Stimulated activated CD4-positive, alpha-beta T cell treated with anti-CD3 and anti-CD28 coated beads, Interleukin-1b, Interleukin-23, amount 100 ng/mL, for 48 hours (primary cell): ENCODE measurements around the gene RYR1.
"Not testable (repeated sequence)": the region's sequence is repeated elsewhere in the genome, so short reads cannot be mapped to it uniquely, and the experiment has no call there.

ENCODE experiments used
- DNase-seq: peaks from one replicate; pipeline ENCODE4 v3.0.0-alpha.2; 2020

The RYR1 gene

DNA sequence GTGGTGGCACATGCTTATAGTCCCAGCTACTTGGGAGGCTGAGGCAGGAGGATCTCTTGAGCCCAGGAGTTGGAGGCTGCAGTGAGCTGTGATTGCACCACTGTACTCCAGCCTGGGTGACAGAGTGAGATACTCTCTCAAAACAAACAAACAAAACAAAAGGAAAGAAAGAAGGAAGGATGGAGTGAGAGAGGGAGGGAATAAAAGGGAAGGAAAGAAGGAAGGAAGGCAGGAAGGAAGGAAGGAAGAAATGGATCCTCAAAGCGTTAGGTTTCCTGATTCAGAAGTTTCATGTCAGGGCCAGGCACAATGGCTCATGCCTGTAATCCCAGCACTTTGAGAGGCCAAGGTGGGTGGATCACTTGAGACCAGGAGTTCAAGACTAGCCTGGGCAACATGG lies 84.5 kb downstream of the RYR1 start:
- DNase-seq = not testable (repeated sequence)

DNA sequence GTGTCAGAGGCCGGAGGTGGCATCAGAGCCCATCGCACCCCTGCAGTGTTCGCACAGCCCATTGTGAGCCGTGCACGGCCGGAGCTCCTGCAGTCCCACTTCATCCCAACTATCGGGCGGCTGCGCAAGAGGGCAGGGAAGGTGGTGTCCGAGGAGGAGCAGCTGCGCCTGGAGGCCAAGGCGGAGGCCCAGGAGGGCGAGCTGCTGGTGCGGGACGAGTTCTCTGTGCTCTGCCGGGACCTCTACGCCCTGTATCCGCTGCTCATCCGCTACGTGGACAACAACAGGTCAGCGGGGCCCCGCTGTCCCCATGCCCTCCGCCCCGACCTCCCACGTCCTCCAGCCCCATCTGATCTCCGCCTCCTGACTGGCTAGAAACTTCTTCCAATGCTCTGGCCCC lies 85.7 kb downstream of the RYR1 start:
- DNase-seq = no peak

DNA sequence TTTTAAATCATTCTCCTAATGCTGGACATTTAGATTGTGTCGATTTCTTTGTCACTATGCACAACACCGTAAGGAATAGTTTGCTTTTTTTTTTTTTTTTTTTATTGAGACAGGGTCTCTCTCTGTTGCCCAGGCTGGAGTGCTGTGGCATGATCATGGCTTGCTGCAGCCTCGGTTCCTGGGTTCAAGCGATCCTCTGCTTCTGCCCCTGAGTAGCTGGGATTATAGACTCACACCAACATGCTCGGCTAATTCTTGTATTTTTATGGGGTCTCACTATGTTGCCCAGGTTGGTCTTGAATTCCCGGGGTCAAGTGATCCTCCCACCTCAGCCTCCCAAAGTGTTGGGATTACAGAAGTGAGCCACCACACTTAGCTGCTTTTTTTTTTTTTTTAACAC lies 86.5 kb downstream of the RYR1 start:
- no peak for DNase-seq

DNA sequence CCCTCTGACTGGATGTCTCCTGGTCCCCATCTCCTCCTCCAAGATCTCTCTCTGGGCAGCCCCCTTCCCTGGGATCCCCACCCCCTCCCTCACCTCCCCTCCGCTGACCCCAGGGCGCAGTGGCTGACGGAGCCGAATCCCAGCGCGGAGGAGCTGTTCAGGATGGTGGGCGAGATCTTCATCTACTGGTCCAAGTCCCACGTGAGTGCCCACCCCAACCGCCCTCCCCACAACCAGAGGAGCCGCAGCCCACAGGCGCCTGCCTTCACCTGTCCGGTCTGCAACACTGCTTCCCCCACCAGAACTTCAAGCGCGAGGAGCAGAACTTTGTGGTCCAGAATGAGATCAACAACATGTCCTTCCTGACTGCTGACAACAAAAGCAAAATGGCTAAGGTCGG lies 89.4 kb downstream of the RYR1 start:
- no peak for DNase-seq

DNA sequence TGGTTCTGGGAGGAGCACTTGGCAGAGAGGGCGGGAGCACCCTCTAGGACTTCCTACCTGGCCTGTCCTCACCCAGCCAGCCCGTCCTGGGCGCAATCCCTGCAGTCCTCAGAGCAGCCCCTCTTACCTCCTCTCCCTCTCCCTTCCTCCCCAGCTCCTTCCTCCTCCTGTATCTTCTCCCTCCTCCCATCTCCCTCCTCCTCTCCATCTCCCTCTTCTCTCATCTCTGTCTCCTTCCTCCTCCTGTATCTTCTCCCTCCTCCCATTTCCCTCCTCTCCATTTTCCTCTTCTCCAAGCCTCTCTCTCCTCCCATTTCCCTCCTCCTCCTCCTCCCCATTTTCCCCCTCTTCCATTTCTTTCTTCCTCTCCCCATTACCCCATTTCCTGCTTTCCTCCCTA lies 89.8 kb downstream of the RYR1 start:
- DNase-seq = no peak

- no peak for DNase-seq
These were observed 90.9 kb downstream of the RYR1 start for GRCh38 chr19:38524369-38524768.

DNA sequence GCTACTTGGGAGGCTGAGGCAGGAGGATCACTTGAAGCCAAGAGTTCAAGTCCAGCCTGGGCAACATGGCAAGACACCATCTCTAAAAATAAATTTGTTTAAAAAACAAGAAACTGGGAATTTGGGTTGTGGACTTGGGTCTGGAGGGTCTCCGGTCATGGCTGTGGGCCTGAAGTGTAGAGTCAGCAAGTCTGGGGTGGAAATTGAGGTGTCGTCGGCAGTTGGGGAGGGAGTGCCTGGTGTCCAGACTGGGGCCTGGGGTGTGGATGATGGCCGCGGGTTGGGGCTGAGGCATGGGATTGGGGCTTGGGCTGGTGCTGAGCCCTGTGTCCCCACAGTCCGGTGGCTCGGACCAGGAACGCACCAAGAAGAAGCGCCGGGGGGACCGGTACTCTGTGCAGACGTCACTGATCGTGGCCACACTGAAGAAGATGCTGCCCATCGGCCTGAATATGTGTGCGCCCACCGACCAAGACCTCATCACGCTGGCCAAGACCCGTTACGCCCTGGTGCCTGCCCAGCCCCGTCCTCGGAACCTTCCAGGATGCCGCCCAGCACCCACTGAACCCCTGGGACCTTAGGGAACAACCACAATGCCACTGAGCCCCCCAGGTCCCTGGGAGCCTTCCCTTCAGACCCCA lies 91.6 kb downstream of the RYR1 start:
- no peak for DNase-seq

GRCh38 chr19:38526430-38526829 lies 92.9 kb downstream of the RYR1 start:
- no peak for DNase-seq

GRCh38 chr19:38527466-38528136 lies 94.1 kb downstream of the RYR1 start:
- DNase-seq = peak; percentile 43

- DNase-seq = no peak
These were observed 94.8 kb downstream of the RYR1 start for GRCh38 chr19:38528213-38528755.

- DNase-seq = no peak
These were observed 95.4 kb downstream of the RYR1 start for GRCh38 chr19:38528931-38529330.

- DNase-seq = no peak
These were observed 98.0 kb downstream of the RYR1 start for GRCh38 chr19:38531515-38531914.

GRCh38 chr19:38532939-38533338 lies 99.4 kb downstream of the RYR1 start:
- DNase-seq = no peak

GRCh38 chr19:38534574-38534973 lies 101.1 kb downstream of the RYR1 start:
- DNase-seq = no peak

DNA sequence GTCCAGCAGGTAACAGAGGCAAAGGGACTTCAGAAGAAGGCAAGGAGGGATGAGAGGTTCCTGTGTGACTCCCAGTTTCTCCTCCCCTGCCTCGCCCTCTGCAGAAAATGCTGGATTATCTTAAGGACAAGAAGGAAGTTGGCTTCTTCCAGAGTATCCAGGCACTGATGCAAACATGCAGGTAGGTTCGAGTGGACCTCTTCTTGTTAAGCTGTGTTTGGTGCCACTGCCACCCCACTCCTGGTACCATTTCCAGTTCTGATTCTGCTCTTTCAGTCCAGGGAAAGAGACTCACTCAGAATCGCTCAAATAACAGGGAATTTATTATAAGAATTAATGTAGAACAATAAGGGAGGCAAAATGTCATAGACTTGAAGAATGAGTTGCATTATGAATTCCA lies 101.7 kb downstream of the RYR1 start:
- no peak for DNase-seq

- no peak for DNase-seq
These were observed 103.8 kb downstream of the RYR1 start for GRCh38 chr19:38537071-38537936.

DNA sequence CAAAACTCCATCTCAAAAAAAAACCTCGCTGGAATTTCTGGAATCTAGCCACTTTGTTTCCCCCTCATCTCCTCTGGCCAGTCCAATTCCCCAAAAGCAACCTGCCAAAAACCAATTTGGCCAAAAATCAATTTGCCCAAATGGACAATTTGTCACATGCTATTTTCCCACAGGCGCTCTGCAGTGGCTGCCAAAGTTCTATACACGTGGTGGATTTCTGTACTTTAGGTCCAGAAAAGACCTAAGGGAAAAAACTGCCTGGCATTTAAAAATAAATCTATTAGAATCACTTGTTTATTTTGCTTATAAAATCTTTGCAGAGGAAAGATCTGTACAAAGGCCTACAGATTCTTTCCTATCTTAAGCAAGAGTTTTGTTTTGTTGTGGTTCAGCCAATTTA lies 104.9 kb downstream of the RYR1 start:
- no peak for DNase-seq

- peak; percentile 42 for DNase-seq
These were observed 105.5 kb downstream of the RYR1 start for GRCh38 chr19:38538793-38539528.

DNA sequence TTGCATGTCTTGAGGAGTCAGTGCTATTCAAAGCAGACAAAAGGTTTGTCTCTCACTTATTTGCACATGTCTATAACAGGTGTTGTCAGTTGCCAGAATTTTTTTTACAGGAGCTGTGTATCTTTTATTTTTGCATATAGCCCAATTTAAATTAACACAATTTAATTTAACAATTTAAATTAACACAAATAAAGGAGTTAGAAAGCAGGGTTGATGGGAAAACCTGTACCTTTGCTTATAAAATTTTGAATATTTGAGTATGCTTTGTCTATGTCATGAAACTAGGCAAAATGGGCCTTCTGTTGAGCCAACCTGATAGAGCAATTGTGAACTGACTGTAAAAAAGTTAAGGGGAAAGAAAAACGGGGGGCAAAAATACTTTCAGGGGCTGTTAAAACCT lies 106.3 kb downstream of the RYR1 start:
- DNase-seq = no peak

- no peak for DNase-seq
These were observed 108.5 kb downstream of the RYR1 start for GRCh38 chr19:38542040-38542439.

DNA sequence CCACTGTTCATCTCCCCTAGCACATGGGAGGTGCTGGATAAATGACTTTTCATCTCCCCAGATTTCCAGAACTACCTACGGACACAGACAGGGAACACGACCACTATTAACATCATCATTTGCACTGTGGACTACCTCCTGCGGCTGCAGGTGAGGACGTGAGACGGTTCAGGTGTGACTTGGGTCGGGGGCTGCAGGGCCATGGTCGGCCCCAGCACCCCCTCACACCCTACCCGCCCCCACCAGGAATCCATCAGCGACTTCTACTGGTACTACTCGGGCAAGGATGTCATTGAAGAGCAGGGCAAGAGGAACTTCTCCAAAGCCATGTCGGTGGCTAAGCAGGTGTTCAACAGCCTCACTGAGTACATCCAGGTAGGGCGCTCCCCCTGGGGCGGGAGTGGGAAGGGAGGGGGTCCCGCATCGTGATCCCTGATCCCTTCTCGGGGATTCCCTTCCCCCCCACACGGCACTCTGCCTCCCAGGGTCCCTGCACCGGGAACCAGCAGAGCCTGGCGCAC lies 109.9 kb downstream of the RYR1 start:
- DNase-seq = no peak

GRCh38 chr19:38543807-38544568 lies 110.5 kb downstream of the RYR1 start:
- peak; percentile 55 for DNase-seq
